K562 (cell line): ENCODE data around the gene UBE2L6. TPM values are rescaled to one million over a fixed set of nuclear protein-coding genes. Genes with fewer than 3 reads are reported as not detected.

ENCODE experiments used
- CBFA2T2 ChIP-seq: fragments of 450-650 bp; conservative IDR thresholded peaks from 2 replicates; pipeline ENCODE4 v1.6.1; 2017; ENCODE audit warnings: mild to moderate bottlenecking
- CBX5 ChIP-seq: IDR thresholded peaks from 2 replicates; pipeline ENCODE4 v1.6.1; 2014; ENCODE audit warnings: low read depth, borderline replicate concordance
- CHD2 ChIP-seq: IDR thresholded peaks from 2 replicates; pipeline ENCODE4 v1.6.1; 2011; ENCODE audit warnings: low read depth, low read length
- ELK3 ChIP-seq: fragments of 450-650 bp; formaldehyde crosslinking; IDR thresholded peaks from 2 replicates; pipeline ENCODE4 v1.4.0; 2020; ENCODE audit warnings: mild to moderate bottlenecking
- FOXK2 ChIP-seq, 2 experiments: fragments of 450-650 bp; IDR thresholded peaks in 1 of 2; conservative IDR thresholded peaks in 1 of 2; 2 replicates each; pipeline ENCODE4 v1.6.1; 2016; ENCODE audit warnings: low read depth in 2 of 2, mild to moderate bottlenecking in 1 of 2
- HDAC8 ChIP-seq: fragments of 450-650 bp; IDR thresholded peaks from 2 replicates; pipeline ENCODE4 v1.6.1; 2016; ENCODE audit warnings: mild to moderate bottlenecking, missing genetic modification characterization, moderate library complexity, missing compliant biosample characterization
- LEF1 ChIP-seq: fragments of 450-650 bp; IDR thresholded peaks from 2 replicates; pipeline ENCODE4 v1.6.1; 2016; ENCODE audit warnings: mild to moderate bottlenecking
- MBD2 ChIP-seq: sonication (generic); IDR thresholded peaks from 2 replicates; pipeline ENCODE4 v1.6.1; 2016; ENCODE audit warnings: low read depth, borderline replicate concordance
- NELFE ChIP-seq: IDR thresholded peaks from 2 replicates; pipeline ENCODE4 v1.6.1; 2011; ENCODE audit warnings: mild to moderate bottlenecking; ENCODE audit not compliant: insufficient read depth, insufficient read length
- PML ChIP-seq: IDR thresholded peaks from 2 replicates; pipeline ENCODE4 v1.6.1; 2012; ENCODE audit warnings: low read length, inconsistent platforms
- POLR2A ChIP-seq: fragments of 450-650 bp; conservative IDR thresholded peaks from 2 replicates; pipeline ENCODE4 v1.6.1; 2016
- RAD51 ChIP-seq: fragments of 450-650 bp; IDR thresholded peaks from 2 replicates; pipeline ENCODE4 v1.7.1; 2016; ENCODE audit warnings: low read depth, mild to moderate bottlenecking, borderline replicate concordance
- RBM34 ChIP-seq: fragments of 200-400 bp; formaldehyde crosslinking; IDR thresholded peaks from 2 replicates; pipeline ENCODE4 v1.6.1; 2018; ENCODE audit warnings: low read length, borderline replicate concordance; ENCODE audit not compliant: insufficient read depth
- RFX7 ChIP-seq: fragments of 250-450 bp; sonication (Bioruptor Pico); IDR thresholded peaks from 2 replicates; pipeline ENCODE4 v1.5.1; 2021; ENCODE audit warnings: mild to moderate bottlenecking
- SIN3A ChIP-seq, 2 experiments: fragments of 150-350 bp in 1 of 2; IDR thresholded peaks; 2 replicates each; pipeline ENCODE4 v1.6.1; 2011 to 2016; ENCODE audit warnings: borderline replicate concordance in 2 of 2, low read depth in 2 of 2, low read length in 2 of 2, mild to moderate bottlenecking in 2 of 2, moderate library complexity in 2 of 2; ENCODE audit not compliant: control insufficient read depth in 1 of 2
- ZBTB11 ChIP-seq, 3 experiments: fragments of 200-800 bp in 1 of 3; fragments of 250-450 bp in 1 of 3; fragments of 450-650 bp in 1 of 3; sonication (Bioruptor Pico) in 1 of 3; sonication (Bioruptor generic) in 1 of 3; formaldehyde crosslinking in 1 of 3; IDR thresholded peaks; 2 replicates each; pipeline versions ENCODE4 v1.6.1 to v1.8.0; 2016 to 2022; ENCODE audit warnings: mild to moderate bottlenecking in 2 of 3, missing genetic modification characterization in 2 of 3, missing compliant biosample characterization in 1 of 3, moderate library complexity in 1 of 3
- ZFP91 ChIP-seq: sonication (generic); formaldehyde crosslinking; IDR thresholded peaks from 2 replicates; pipeline ENCODE4 v1.8.0; 2022; ENCODE audit warnings: mild to moderate bottlenecking, missing genetic modification reagents
- ZNF408 ChIP-seq: fragments of 250-450 bp; sonication (Bioruptor Pico); IDR thresholded peaks from 2 replicates; pipeline ENCODE4 v1.4.0; 2020; ENCODE audit warnings: low read depth, mild to moderate bottlenecking, moderate library complexity
- polyA plus RNA-seq, 8 experiments: library from polyadenylated mRNA; depleted of rRNA in 4 of 8; stranded (reverse) in 5 of 8; unstranded in 3 of 8; fragments of >200 nt; fragmentation: Nextera tagmentation in 2 of 8; fragmentation: Illumina TruSeq in 1 of 8; extraction: Ambion mirVana in 2 of 8; extraction: Trizol in 1 of 8; gene quantifications; 2 replicates each; pipeline versions ENCODE4 v1.2.1 to v1.2.3, GENCODE V29; 2011 to 2014; ENCODE audit warnings: inconsistent platforms in 1 of 8, missing spikeins in 1 of 8
- total RNA-seq, 7 experiments: library from RNA; depleted of rRNA in 6 of 7; stranded (reverse); fragments of >200 nt in 6 of 7; fragmentation: Illumina TruSeq in 2 of 7; extraction: Trizol in 2 of 7; gene quantifications; 2 replicates each; pipeline versions ENCODE4 v1.2.1 to v1.2.3, GENCODE V29; 2011 to 2021; ENCODE audit warnings: low replicate concordance in 1 of 7
- TF ChIP-seq, protein P1 (sequence below): fragments of 450-650 bp; IDR thresholded peaks from one replicate; pipeline ENCODE4 v1.6.1; 2018; ENCODE audit warnings: mild to moderate bottlenecking, moderate library complexity; ENCODE audit not compliant: partially characterized antibody

The UBE2L6 gene
- total and polyA plus RNA-seq, 9 of the 15 experiments (the other 6 are each of a cell fraction or from before 2014, with no cell fraction given): 5.9 to 24.9 (median 9.7) TPM

GRCh38 chr11:57514538-57515331, 52.7 kb downstream of the UBE2L6 start (continued):
- TF ChIP-seq ZBTB11 (CRISPR knock-in tag; IDR thresholded peaks at IDR 0.05) (peak in 1 of 3 experiments; percentile 49; a peak in 1 of 6 replicates), PML (0 out of 2 replicates have a peak, but pooled peaks have one; percentile 27), RFX7 (CRISPR knock-in tag) (no peak), RAD51 (peak; percentile 63), NELFE (no peak), MBD2 (0 out of 2 replicates have a peak, but pooled peaks have one; percentile 4), POLR2A (peak; percentile 46; the same call in 1 of the 2 replicates), HDAC8 (tag) (no peak), LEF1 (peak; percentile 54; the same call in 1 of the 2 replicates), CBFA2T2 (0 out of 2 replicates have a peak, but pooled peaks have one; percentile 1), ZNF408 (CRISPR knock-in tag) (no peak), SIN3A (IDR thresholded peaks at IDR 0.05; ENCODE audit: borderline replicate concordance in 2 of 2, control insufficient read depth in 1 of 2, low read depth in 2 of 2, low read length in 2 of 2) (peak; percentile 20 to 24; a peak in 2 of 4 replicates), RBM34 (no peak), ELK3 (CRISPR knock-in tag) (no peak), CBX5 (no peak), ZFP91 (CRISPR knock-in tag) (no peak), FOXK2 (conservative IDR thresholded peaks at IDR 0.05 in 1 of 2, IDR thresholded peaks at IDR 0.05 in 1 of 2; ENCODE audit: low read depth in 2 of 2) (peak; percentile 39 to 52; a peak in 1 of 4 replicates), CHD2 (no peak)
- TF ChIP-seq, protein P1, sequence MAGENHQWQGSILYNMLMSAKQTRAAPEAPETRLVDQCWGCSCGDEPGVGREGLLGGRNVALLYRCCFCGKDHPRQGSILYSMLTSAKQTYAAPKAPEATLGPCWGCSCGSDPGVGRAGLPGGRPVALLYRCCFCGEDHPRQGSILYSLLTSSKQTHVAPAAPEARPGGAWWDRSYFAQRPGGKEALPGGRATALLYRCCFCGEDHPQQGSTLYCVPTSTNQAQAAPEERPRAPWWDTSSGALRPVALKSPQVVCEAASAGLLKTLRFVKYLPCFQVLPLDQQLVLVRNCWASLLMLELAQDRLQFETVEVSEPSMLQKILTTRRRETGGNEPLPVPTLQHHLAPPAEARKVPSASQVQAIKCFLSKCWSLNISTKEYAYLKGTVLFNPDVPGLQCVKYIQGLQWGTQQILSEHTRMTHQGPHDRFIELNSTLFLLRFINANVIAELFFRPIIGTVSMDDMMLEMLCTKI: no peak
